ENCODE data around the gene PRICKLE1.

PRICKLE1 gene

GRCh38 chr12:42636993-42637392, 47.4 kb upstream of the PRICKLE1 start:
- no peak for TF ChIP-seq EZH2 (IDR thresholded peaks at IDR 0.05; ENCODE audit: borderline replicate concordance, low read depth, low read length, severe bottlenecking)
- TF ChIP-seq, protein P1, sequence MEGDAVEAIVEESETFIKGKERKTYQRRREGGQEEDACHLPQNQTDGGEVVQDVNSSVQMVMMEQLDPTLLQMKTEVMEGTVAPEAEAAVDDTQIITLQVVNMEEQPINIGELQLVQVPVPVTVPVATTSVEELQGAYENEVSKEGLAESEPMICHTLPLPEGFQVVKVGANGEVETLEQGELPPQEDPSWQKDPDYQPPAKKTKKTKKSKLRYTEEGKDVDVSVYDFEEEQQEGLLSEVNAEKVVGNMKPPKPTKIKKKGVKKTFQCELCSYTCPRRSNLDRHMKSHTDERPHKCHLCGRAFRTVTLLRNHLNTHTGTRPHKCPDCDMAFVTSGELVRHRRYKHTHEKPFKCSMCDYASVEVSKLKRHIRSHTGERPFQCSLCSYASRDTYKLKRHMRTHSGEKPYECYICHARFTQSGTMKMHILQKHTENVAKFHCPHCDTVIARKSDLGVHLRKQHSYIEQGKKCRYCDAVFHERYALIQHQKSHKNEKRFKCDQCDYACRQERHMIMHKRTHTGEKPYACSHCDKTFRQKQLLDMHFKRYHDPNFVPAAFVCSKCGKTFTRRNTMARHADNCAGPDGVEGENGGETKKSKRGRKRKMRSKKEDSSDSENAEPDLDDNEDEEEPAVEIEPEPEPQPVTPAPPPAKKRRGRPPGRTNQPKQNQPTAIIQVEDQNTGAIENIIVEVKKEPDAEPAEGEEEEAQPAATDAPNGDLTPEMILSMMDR (IDR thresholded peaks at IDR 0.05; ENCODE audit: borderline replicate concordance, extremely low read depth, low read length, poor library complexity, severe bottlenecking): no peak
- H3K36me3 ChIP-seq (ENCODE audit: insufficient read depth, low read length): no peaks in the 10 kb centered on the region
- H3K4me1 ChIP-seq (ENCODE audit: insufficient read depth, low read length): no peaks in the 10 kb centered on the region
- H3K27me3 ChIP-seq (ENCODE audit: insufficient read depth, low read length, poor library complexity): no peaks in the 10 kb centered on the region
- H3K79me2 ChIP-seq (ENCODE audit: insufficient read depth, low read length): no peaks in the 10 kb centered on the region
- no peak overlapping the region for H3K27ac ChIP-seq (ENCODE audit: low read length)
- no peak overlapping the region for H2AFZ ChIP-seq (ENCODE audit: low read depth, low read length)
- H3K4me3 ChIP-seq (ENCODE audit: low read depth in 1 of 2, low read length in 2 of 2): no peak overlapping the region
- DNase-seq (no peak), ATAC-seq (ENCODE audit: insufficient read depth, low read depth) (no peak)
- H3K9ac ChIP-seq (ENCODE audit: low read depth, low read length): no peak overlapping the region
- H4K20me1 ChIP-seq (ENCODE audit: insufficient read depth, low read length): no peaks in the 10 kb centered on the region
- no peaks in the 10 kb centered on the region for H3K9me3 ChIP-seq (ENCODE audit: insufficient read depth, low read length, severe bottlenecking)
- H3K4me2 ChIP-seq (ENCODE audit: insufficient read depth, low read length): no peak overlapping the region

GRCh38 chr12:42633594-42633993, 44.0 kb upstream of the PRICKLE1 start:
- Histone ChIP-seq H3K9me3 (ENCODE audit: insufficient read depth, low read length, severe bottlenecking) (no peaks in the 10 kb centered on the region), H4K20me1 (ENCODE audit: insufficient read depth, low read length) (no peaks in the 10 kb centered on the region), H3K9ac (ENCODE audit: low read depth, low read length) (no peak overlapping the region), H3K36me3 (ENCODE audit: insufficient read depth, low read length) (no peaks in the 10 kb centered on the region), H2AFZ (ENCODE audit: low read depth, low read length) (no peak overlapping the region), H3K4me2 (ENCODE audit: insufficient read depth, low read length) (no peak overlapping the region), H3K27ac (ENCODE audit: low read length) (no peak overlapping the region), H3K4me3 (ENCODE audit: low read depth in 1 of 2, low read length in 2 of 2) (no peak overlapping the region), H3K4me1 (ENCODE audit: insufficient read depth, low read length) (no peaks in the 10 kb centered on the region), H3K27me3 (ENCODE audit: insufficient read depth, low read length, poor library complexity) (no peaks in the 10 kb centered on the region), H3K79me2 (ENCODE audit: insufficient read depth, low read length) (no peaks in the 10 kb centered on the region)
- DNase-seq: no peak
- ATAC-seq (ENCODE audit: insufficient read depth, low read depth): no peak
- TF ChIP-seq EZH2 (IDR thresholded peaks at IDR 0.05; ENCODE audit: borderline replicate concordance, low read depth, low read length, severe bottlenecking): no peak
- TF ChIP-seq, protein P1 (IDR thresholded peaks at IDR 0.05; ENCODE audit: borderline replicate concordance, extremely low read depth, low read length, poor library complexity, severe bottlenecking): no peak

DNA sequence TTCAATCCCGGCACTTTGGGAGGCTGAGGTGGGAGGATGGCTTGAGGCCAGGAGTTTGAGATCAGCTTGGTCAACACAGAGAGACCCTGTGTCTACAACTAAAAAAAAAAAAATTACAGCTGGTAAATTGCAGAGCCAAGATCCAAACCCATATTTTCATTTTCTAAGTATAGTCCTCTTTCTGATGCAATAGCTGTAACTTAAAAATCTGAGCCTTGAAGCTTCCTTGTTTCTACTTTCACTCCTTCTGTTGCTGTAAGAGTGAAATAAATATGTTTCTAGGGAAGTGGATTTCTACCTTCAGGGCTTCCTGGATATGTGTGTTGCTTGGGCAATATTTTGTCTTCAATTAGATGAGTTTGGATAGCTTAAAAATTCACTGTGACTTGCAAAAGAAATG, 42.0 kb upstream of the PRICKLE1 start:
- Histone ChIP-seq H3K79me2 (ENCODE audit: insufficient read depth, low read length) (no peaks in the 10 kb centered on the region), H4K20me1 (ENCODE audit: insufficient read depth, low read length) (no peaks in the 10 kb centered on the region), H3K9me3 (ENCODE audit: insufficient read depth, low read length, severe bottlenecking) (no peaks in the 10 kb centered on the region), H3K27ac (ENCODE audit: low read length) (no peak overlapping the region), H3K4me2 (ENCODE audit: insufficient read depth, low read length) (no peak overlapping the region), H3K27me3 (ENCODE audit: insufficient read depth, low read length, poor library complexity) (no peaks in the 10 kb centered on the region), H3K4me3 (ENCODE audit: low read depth in 1 of 2, low read length in 2 of 2) (no peak overlapping the region), H3K9ac (ENCODE audit: low read depth, low read length) (no peak overlapping the region), H2AFZ (ENCODE audit: low read depth, low read length) (no peak overlapping the region), H3K36me3 (ENCODE audit: insufficient read depth, low read length) (no peaks in the 10 kb centered on the region), H3K4me1 (ENCODE audit: insufficient read depth, low read length) (no peaks in the 10 kb centered on the region)
- TF ChIP-seq, protein P1 (IDR thresholded peaks at IDR 0.05; ENCODE audit: borderline replicate concordance, extremely low read depth, low read length, poor library complexity, severe bottlenecking): no peak
- no peak for TF ChIP-seq EZH2 (IDR thresholded peaks at IDR 0.05; ENCODE audit: borderline replicate concordance, low read depth, low read length, severe bottlenecking)
- ATAC-seq (ENCODE audit: insufficient read depth, low read depth): no peak
- DNase-seq: no peak

GRCh38 chr12:42630314-42630713, 40.8 kb upstream of the PRICKLE1 start:
- no peak overlapping the region for H3K9ac ChIP-seq (ENCODE audit: low read depth, low read length)
- TF ChIP-seq EZH2 (IDR thresholded peaks at IDR 0.05; ENCODE audit: borderline replicate concordance, low read depth, low read length, severe bottlenecking): no peak
- TF ChIP-seq, protein P1 (IDR thresholded peaks at IDR 0.05; ENCODE audit: borderline replicate concordance, extremely low read depth, low read length, poor library complexity, severe bottlenecking): no peak
- H3K4me1 ChIP-seq (ENCODE audit: insufficient read depth, low read length): no peaks in the 10 kb centered on the region
- H3K4me3 ChIP-seq (ENCODE audit: low read depth in 1 of 2, low read length in 2 of 2): no peak overlapping the region
- H3K36me3 ChIP-seq (ENCODE audit: insufficient read depth, low read length): no peaks in the 10 kb centered on the region
- H3K27me3 ChIP-seq (ENCODE audit: insufficient read depth, low read length, poor library complexity): no peaks in the 10 kb centered on the region
- H2AFZ ChIP-seq (ENCODE audit: low read depth, low read length): no peak overlapping the region
- no peak for ATAC-seq (ENCODE audit: insufficient read depth, low read depth)
- no peak overlapping the region for H3K4me2 ChIP-seq (ENCODE audit: insufficient read depth, low read length)
- no peaks in the 10 kb centered on the region for H4K20me1 ChIP-seq (ENCODE audit: insufficient read depth, low read length)
- no peak overlapping the region for H3K27ac ChIP-seq (ENCODE audit: low read length)
- no peaks in the 10 kb centered on the region for H3K9me3 ChIP-seq (ENCODE audit: insufficient read depth, low read length, severe bottlenecking)
- DNase-seq: no peak
- H3K79me2 ChIP-seq (ENCODE audit: insufficient read depth, low read length): no peaks in the 10 kb centered on the region
